ENCODE measurements around the gene ATOH8. TPM values are rescaled to one million over a fixed set of nuclear protein-coding genes. Genes with fewer than 3 reads are reported as not detected.

Gene ATOH8
- polyA plus RNA-seq, 1 of the 3 experiments (the other 2 are of a cell fraction) = 5.6 TPM

GRCh38 chr2:85704800-85705679, 48.8 kb upstream of the ATOH8 start:
- POLR2A ChIA-PET = no interaction called here
- TF ChIP-seq FOXJ3 (CRISPR knock-in tag; IDR thresholded peaks at IDR 0.05) = no peak
- TF ChIP-seq EP300 (IDR thresholded peaks at IDR 0.05; ENCODE audit: borderline replicate concordance in 1 of 2, low read depth in 1 of 2, low read length in 1 of 2) = no peak
- no peak for TF ChIP-seq RFX5 (IDR thresholded peaks at IDR 0.05; ENCODE audit: low read length)
- TF ChIP-seq SIN3A (IDR thresholded peaks at IDR 0.05; ENCODE audit: borderline replicate concordance, low read depth, low read length) = no peak
- TF ChIP-seq NFIC (IDR thresholded peaks at IDR 0.05; ENCODE audit: borderline replicate concordance) = no peak
- no peaks in the 10 kb centered on the region for H3K27me3 ChIP-seq (ENCODE audit: insufficient read depth)
- H3K27ac ChIP-seq (ENCODE audit: low read depth in 2 of 2, low read length in 1 of 2) = no peak overlapping the region
- no peak overlapping the region for H2AFZ ChIP-seq (ENCODE audit: low read depth)
- no peak overlapping the region for H3K4me2 ChIP-seq
- no peaks in the 10 kb centered on the region for H4K20me1 ChIP-seq (ENCODE audit: insufficient read depth)
- no peaks in the 10 kb centered on the region for H3K36me3 ChIP-seq (replicated peaks in 1 of 2; ENCODE audit: control insufficient read depth in 1 of 2, insufficient read depth in 2 of 2, low read length in 1 of 2)
- H3K9ac ChIP-seq = no peak overlapping the region
- H3K4me1 ChIP-seq (ENCODE audit: control insufficient read depth in 1 of 2, insufficient read depth in 2 of 2, low read depth in 1 of 2, low read length in 1 of 2) = peaks cover 0 to 11% of the 10 kb centered on the region in 2 experiments; a peak in 2 of 4 replicates
- CTCF ChIA-PET = interaction anchor here (1.2 to 8.1 kb wide), 7 partner anchors 10 to 334 kb away, joined by 3 to 101 read pairs (median 63); partner anchors contain the start of gene GNLY
- WGBS (ENCODE audit: low lambda C conversion rate) = 97% methylated on average over 8 of the region's 8 CpGs
- H3K9me2 ChIP-seq = no peaks in the 10 kb centered on the region
- no peaks in the 10 kb centered on the region for H3K9me3 ChIP-seq
- DNase-seq = no peak
- no peak overlapping the region for H3K4me3 ChIP-seq (ENCODE audit: low read depth in 2 of 2, low read length in 1 of 2)
- no peaks in the 10 kb centered on the region for H3K79me2 ChIP-seq (ENCODE audit: insufficient read depth)
- H3F3A ChIP-seq (replicated peaks; ENCODE audit: insufficient read depth) = peaks cover 15% of the 10 kb centered on the region

- Histone ChIP-seq H3K27ac (ENCODE audit: low read depth in 2 of 2, low read length in 1 of 2) (no peak overlapping the region), H3K79me2 (ENCODE audit: insufficient read depth) (no peaks in the 10 kb centered on the region), H2AFZ (ENCODE audit: low read depth) (no peak overlapping the region), H3K27me3 (ENCODE audit: insufficient read depth) (no peaks in the 10 kb centered on the region), H3F3A (replicated peaks; ENCODE audit: insufficient read depth) (peaks cover 15% of the 10 kb centered on the region), H3K4me2 (no peak overlapping the region), H3K4me3 (ENCODE audit: low read depth in 2 of 2, low read length in 1 of 2) (no peak overlapping the region), H3K9me3 (no peaks in the 10 kb centered on the region), H3K36me3 (replicated peaks in 1 of 2; ENCODE audit: control insufficient read depth in 1 of 2, insufficient read depth in 2 of 2, low read length in 1 of 2) (no peaks in the 10 kb centered on the region), H3K9me2 (no peaks in the 10 kb centered on the region), H3K4me1 (ENCODE audit: control insufficient read depth in 1 of 2, insufficient read depth in 2 of 2, low read depth in 1 of 2, low read length in 1 of 2) (peaks cover 0 to 11% of the 10 kb centered on the region in 2 experiments; a peak in 2 of 4 replicates), H3K9ac (no peak overlapping the region), H4K20me1 (ENCODE audit: insufficient read depth) (no peaks in the 10 kb centered on the region)
- TF ChIP-seq CHD2 (IDR thresholded peaks at IDR 0.05; ENCODE audit: low read length, partially characterized antibody) (no peak), USF1 (IDR thresholded peaks at IDR 0.05; ENCODE audit: borderline replicate concordance, low read depth) (no peak), USF2 (IDR thresholded peaks at IDR 0.05; ENCODE audit: borderline replicate concordance, low read depth, low read length) (no peak)
- WGBS (ENCODE audit: low lambda C conversion rate) = 95% methylated on average over 2 of the region's 2 CpGs
- CTCF ChIA-PET = interaction anchor here (0.7 to 8.1 kb wide), 9 partner anchors 11 to 184 kb away, joined by 4 to 101 read pairs (median 31); partner anchors contain the start of gene GNLY
- DNase-seq = no peak
- POLR2A ChIA-PET = no interaction called here
These were observed 48.1 kb upstream of the ATOH8 start for GRCh38 chr2:85705680-85706039.

All from SK-N-SH (cell line).